Measurements from ENCODE around the gene NCBP2L.

NCBP2L gene

DNA sequence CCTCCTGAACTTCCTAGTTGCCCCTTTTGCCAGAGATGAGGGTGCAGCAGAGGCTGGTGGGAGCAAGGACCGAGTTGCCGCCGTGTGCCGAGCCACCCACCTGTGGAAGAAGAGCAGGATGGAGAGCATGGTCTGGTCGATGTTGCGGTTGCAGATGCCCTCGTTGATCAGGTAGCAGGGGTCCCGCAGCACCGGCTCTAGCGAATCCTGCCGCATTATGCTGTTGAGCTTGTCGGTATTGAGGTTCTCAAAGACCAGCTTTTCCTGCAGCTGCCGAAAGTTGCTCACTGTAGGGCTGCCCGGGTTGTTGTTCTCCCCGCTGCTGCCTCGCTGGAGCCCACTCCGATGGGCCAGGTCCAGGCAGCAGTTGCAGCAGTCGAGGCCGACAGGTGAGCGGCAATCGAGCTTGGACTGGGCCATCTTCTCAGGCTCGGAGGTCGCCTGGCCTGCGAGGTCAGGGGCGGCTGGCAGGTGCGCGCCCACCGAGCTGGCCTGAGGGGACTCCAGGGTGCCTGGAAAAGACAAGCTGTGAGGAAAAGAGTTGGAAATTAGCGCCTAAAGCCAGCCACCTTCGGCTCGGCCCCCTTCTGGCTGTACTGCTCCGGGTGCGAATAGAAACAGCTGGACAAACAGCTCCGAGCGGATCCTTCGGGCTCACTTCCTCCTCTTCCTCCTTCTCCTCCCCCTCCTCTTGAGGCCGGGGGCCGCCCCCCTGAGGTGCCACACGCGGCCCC lies 2.4 kb upstream of the NCBP2L start:
- TF ChIP-seq, protein P1, sequence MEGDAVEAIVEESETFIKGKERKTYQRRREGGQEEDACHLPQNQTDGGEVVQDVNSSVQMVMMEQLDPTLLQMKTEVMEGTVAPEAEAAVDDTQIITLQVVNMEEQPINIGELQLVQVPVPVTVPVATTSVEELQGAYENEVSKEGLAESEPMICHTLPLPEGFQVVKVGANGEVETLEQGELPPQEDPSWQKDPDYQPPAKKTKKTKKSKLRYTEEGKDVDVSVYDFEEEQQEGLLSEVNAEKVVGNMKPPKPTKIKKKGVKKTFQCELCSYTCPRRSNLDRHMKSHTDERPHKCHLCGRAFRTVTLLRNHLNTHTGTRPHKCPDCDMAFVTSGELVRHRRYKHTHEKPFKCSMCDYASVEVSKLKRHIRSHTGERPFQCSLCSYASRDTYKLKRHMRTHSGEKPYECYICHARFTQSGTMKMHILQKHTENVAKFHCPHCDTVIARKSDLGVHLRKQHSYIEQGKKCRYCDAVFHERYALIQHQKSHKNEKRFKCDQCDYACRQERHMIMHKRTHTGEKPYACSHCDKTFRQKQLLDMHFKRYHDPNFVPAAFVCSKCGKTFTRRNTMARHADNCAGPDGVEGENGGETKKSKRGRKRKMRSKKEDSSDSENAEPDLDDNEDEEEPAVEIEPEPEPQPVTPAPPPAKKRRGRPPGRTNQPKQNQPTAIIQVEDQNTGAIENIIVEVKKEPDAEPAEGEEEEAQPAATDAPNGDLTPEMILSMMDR (IDR thresholded peaks at IDR 0.05; ENCODE audit: low read depth, low read length), result no peak
- DNase-seq (ENCODE audit: extremely low read depth, low read depth), result no peak

DNA sequence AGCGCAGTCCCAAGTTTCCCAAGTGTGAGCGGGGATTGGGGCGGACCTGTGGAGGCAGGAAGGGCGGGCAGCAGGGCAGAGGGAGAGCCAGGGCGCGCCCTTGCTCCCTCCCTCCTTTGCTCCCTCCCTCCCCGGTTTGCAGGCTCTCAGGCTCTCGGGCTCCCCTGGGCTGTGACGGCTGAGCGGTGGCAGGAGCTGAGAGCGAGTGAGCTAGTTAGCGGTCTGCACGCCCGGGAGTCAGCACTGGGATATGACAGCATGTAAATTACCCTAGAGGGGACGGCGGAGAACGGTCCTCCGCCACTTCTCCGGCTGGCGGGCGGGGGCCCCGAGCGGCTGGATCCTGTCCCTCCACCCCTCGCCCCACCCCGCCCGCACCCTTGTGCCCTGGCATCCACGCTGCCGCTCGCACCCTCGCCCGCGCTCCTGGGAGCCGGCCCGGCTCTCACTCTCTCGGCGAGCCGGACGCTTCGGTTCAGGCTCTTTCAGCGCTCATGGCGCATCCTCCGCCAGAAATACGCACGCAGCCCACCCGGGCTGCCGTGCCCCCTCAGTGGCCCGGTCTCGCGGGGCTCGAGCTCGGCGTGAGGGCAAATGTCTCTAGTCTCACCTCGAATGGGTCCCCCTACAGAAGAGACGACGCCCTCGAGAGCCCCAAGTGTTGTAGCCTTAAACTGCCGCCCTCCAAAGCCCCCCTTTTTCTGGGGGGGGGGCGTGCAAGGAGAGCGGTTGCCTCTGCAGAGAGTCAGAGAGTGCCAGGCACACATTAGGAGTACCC lies 1.6 kb upstream of the NCBP2L start, which contains the start of gene TSC22D3:
TSC22D3 (minus strand) TSS at position 54 of the 778 bp plus-strand sequence. CDS start 368 bp downstream, outside the sequence.
- TF ChIP-seq, protein P1 (IDR thresholded peaks at IDR 0.05; ENCODE audit: low read depth, low read length), result peak; percentile 7
- no peak for DNase-seq (ENCODE audit: extremely low read depth, low read depth)

DNA sequence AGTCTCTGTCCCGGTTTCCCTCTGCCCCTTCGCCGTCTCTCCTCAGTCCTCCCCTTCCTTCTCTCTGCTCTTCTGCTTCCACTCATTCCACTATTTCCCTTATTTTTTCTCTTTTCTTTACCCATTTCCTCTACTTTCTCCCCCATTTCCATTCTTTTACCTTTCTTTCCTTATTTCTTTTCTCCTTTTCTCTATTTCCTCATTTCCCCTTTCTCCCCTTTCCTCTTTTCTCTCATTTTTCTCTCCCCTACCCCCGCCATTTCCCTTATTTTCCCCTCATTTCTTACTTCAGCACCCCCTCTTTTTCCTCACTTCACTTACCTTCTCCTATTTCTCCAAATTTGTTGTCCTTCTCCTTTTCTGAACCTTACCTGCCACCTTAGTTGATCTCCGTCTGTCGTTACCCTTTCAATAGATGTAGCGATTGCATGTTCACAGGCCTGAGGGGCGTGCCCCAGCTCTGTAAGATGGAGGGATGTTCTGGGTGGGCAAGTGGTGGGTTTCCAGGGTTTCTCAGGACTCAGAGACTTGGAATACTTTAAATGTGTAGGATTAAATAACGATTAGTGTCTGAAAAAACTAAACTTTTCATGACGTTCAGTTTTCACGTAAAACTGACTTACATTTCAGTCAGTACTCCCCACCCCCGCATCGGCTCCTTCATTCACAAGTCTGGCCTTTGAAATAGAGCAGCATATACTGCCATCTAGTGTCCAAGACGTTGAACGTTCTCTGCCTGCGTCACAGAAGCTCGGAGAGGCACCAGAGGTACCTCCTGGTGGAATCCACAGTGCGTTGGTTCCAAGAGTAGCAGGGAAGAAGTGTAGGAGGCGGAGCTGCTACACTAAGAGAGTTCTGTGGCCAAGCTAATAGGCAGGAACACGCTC lies 641 bp upstream of the NCBP2L start:
- TF ChIP-seq, protein P1 (IDR thresholded peaks at IDR 0.05; ENCODE audit: low read depth, low read length), result peak; percentile 75
- DNase-seq (ENCODE audit: extremely low read depth, low read depth), result peak; percentile 65

DNA sequence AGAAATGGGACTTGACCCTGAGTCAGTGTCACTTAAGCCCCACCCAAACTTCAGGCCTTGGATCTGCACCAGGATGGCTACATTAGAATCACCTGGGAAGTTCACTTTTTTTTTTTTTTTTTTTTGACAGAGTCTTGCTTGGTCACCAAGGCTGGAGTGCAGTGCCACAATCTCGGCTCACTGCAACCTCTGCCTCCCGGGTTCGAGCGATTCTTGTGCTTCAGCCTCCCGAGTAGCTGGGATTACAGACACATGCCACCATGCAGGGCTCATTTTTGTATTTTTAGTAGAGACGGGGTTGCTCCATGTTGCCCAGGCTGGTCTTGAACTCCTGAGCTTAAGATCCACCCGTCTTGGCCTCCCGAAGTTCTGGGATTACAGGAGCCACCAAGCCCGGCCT lies 3.0 kb downstream of the NCBP2L start:
- TF ChIP-seq, protein P1 (IDR thresholded peaks at IDR 0.05; ENCODE audit: low read depth, low read length), result no peak
- DNase-seq (ENCODE audit: extremely low read depth, low read depth), result no peak

DNA sequence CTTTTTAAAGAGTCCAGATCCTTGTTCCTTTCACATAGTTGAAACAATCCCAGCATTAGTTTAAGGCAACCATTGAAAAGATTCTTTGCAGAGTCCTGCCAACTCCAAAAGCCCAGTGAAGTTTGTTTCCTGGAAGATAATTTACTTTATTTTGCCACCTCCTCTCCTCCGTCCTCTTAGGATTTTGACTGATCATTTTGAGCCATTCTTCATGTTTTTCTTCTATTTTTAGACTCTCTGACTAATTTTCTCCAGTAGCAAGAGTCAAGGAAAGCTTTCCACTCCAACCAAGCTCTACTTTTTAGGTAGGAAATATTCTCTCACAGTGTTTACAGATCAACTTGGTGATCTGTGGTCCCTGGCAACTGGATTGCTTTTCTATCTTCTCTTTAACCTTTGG lies 10.3 kb downstream of the NCBP2L start:
- DNase-seq (ENCODE audit: extremely low read depth, low read depth), result no peak
- TF ChIP-seq, protein P1 (IDR thresholded peaks at IDR 0.05; ENCODE audit: low read depth, low read length), result no peak

DNA sequence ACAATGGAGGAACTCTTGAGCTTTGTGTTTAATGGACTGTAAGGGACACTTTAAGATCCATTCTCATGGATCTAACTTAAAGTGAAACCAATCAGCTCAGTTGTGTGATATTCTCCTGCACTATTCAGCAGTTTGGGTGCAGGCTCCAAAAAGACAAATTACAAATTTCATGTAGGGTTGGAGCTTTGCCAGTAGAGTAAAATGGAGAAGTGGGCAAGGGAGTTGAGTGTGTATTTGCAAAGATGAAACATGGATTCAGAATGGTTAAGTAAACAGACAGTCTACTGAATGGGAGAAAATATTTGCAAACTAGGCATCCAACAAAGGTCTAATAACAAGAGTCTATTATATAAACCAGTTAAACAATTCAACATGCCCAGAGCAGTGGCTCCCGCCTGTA lies 26.9 kb downstream of the NCBP2L start:
- no peak for DNase-seq (ENCODE audit: extremely low read depth, low read depth)
- TF ChIP-seq, protein P1 (IDR thresholded peaks at IDR 0.05; ENCODE audit: low read depth, low read length), result no peak

All from AG09319 (cell line).